ENCODE results near the gene RNF6. TPM values are rescaled to one million over a fixed set of nuclear protein-coding genes. Genes with fewer than 3 reads are reported as not detected.

The RNF6 gene
- total RNA-seq, 1 donor from 2014 or later = 19.2 TPM

DNA sequence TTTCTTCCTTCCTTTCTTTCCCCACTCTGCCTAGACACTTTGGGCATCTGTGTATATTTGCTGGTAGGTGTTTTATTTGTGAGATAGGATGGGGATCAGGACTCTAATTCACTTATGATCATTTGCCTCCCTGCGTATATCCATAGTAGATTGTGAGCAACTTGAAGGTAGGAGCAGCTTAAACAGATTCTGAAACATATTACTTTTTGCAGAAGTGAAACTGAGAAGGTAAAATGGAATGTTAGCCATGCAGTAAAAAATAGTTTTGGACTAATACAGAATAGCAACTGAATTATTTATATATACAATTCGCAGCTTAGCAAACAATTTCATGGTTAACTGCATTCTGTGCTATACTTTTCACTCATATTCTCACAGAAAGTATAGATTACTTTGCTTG is 38.7 kb downstream of the RNF6 start:
- DNase-seq = no peak
- no peak for ATAC-seq
- intact Hi-C loops (cut with micrococcal nuclease) = loop anchor here (5.0 to 10.0 kb wide), 2 partner anchors 314 to 511 kb away; no protein-coding TSS in a partner anchor

GRCh38 chr13:26179344-26179743 is 42.8 kb downstream of the RNF6 start:
- peak; percentile 91 for ATAC-seq
- intact Hi-C loops (cut with micrococcal nuclease) = no loop called here
- no peak for DNase-seq

GRCh38 chr13:26168835-26169234 is 53.3 kb downstream of the RNF6 start:
- ATAC-seq (no peak), DNase-seq (no peak)
- intact Hi-C loops (cut with micrococcal nuclease) = no loop called here

- intact Hi-C loops (cut with micrococcal nuclease) = no loop called here
- DNase-seq (no peak), ATAC-seq (no peak)
Observed at GRCh38 chr13:26168237-26168814, 53.8 kb downstream of the RNF6 start.

DNA sequence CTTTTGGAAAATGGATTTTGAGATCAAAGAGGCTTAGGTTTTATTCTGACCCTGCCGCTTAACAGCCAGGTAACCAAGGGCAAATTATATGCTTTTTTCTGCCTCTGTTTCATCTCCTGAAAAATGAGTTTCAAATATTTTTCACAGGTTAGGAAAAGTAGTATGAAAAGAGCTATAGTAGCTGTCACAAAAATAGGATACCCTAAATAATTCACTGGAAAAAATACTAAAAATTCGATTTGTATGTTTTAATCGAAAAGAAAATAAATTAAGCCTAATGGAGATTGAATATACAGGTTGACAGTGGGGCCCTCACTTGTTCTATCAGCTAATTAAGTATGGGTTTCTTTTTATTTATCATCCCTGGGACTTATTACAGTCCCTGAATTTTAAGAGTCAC is 58.3 kb downstream of the RNF6 start:
- no peak for ATAC-seq
- DNase-seq = no peak
- intact Hi-C loops (cut with micrococcal nuclease) = no loop called here

Other genes with a start within 250 kb of the RNF6 start
- 0.07 TPM for gene SHISA2, start 170.3 kb downstream of the RNF6 start, total RNA-seq
- 11.7 TPM for gene CDK8, start 31.8 kb upstream of the RNF6 start, total RNA-seq

Data from left ventricle myocardium superior (tissue), 1 donor.